GM19099 (cell line): ENCODE results near the gene CHRDL1.

ENCODE experiments used
- POLR2A ChIP-seq: IDR thresholded peaks from 3 replicates; pipeline ENCODE4 v1.6.1; 2011; ENCODE audit warnings: low read depth; ENCODE audit not compliant: insufficient read length; ENCODE audit errors: extremely low read depth

Gene CHRDL1, protein sequence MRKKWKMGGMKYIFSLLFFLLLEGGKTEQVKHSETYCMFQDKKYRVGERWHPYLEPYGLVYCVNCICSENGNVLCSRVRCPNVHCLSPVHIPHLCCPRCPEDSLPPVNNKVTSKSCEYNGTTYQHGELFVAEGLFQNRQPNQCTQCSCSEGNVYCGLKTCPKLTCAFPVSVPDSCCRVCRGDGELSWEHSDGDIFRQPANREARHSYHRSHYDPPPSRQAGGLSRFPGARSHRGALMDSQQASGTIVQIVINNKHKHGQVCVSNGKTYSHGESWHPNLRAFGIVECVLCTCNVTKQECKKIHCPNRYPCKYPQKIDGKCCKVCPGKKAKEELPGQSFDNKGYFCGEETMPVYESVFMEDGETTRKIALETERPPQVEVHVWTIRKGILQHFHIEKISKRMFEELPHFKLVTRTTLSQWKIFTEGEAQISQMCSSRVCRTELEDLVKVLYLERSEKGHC

DNA sequence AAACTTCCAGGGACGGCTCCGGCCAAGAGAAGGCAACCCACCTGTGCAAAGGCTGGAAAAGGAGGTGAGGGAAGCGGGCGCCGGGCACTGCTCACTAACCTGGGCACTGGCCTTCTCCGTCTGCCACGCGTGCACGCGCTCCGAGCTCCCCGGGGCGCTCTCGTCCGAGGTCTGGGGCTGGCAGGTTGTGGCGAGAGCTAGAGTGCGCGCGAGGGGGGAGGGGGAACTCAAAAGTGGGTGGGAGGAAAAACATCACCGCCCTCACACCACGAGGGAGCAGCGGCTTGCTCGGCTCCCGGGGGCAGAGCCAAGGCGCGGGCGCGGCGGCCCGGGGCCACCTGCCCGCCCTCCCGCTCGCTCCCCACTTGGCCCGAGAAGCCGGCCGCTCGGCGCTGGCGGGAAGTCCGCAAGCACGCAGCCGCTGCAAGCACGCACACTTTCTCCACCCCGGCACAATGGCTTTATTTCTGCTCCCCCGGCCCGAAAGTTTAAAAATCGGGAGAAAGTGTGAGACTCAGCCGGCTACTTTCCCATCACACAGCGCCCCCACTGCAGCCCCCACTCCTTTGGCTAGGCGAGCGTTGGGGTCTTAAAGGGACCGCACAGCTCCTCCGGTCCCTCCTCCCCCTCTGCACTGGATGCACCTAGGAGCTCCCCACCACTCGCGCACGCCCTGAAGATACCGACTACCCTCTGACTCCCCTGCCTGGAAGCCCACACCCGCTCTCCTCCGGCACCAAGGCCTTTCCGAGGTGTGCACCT is at the start of gene CHRDL1:
Gene CHRDL1, minus strand, starts transcription at position 173 of the 762 bp plus-strand sequence. CDS start 3,636 bp downstream, outside the sequence.
- no peak for TF ChIP-seq POLR2A

DNA sequence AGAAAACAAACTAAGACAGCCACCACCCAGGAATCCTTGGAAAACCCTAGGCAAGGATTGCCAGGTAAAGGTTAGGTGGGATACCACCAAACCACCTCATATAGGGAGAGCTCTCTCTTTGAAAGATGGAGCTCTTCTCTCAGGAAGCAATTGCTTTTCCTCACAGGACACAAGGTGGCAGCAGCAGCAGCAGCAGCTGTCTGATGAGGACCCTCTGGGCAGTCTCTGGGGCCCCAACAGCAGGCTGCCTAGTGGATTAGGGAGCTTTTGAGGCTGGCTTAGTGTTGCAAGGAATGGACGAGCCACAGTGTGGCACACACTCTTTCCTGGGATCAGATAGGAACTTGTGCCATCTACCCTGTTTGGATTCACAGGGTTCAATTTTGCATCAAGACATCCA is 41.4 kb upstream of the CHRDL1 start:
- TF ChIP-seq POLR2A: no peak

DNA sequence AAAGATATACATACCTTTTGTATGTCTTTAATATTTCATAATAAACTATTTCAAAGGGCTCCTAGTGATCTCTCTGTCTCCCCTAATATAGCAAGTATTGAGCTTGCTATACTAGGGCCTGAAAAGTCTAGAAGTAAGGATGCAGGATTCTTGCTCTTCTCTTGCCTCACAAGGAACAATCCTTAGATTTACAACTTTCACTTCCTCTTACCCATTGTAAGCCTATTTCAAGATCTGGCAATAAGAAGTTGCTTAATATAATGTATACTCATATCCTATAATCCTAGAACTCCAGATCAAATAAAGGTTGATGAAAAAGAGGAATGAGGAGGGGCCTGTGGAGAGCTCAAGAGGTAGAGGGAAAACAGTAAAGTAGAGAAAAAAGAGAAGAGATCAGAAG is 40.8 kb upstream of the CHRDL1 start:
- no peak for TF ChIP-seq POLR2A

DNA sequence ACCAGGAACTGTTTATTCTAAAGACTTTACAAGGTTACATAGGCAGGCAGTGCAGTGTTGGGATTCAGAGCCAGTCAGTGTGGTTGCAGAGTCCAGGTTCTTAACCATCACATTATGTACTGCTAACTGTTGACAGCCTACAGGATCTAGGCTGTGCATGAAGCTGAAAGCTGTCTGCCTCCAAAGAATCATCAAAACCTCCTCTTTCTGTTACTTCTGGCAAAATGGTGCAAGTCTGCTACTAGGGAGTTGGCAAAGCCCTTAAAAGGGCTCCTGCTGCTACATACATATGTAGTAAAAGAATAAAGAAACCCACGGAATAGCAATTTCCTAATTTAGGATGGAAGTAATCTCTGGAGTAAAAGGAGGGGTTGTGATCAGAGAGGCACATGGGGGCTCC is 40.4 kb upstream of the CHRDL1 start:
- TF ChIP-seq POLR2A: no peak

DNA sequence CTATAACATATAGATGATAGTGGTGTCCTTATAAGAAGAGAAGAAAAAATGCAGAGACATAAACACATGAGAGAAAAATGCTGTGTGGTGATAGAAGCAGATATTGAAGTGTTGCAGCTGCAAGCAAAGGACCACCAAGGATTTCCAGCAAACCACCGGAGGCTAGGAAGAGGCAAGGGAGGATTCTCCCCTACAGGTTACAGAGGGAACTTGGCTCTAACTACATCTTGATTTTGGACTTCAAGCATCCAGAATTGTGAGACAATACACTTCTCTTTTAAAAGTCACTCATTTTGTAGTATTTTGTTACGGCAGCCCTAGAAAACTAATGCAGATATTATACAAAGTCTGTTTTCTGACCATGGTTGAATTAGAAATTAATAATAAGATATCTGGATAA is 30.4 kb upstream of the CHRDL1 start:
- no peak for TF ChIP-seq POLR2A

DNA sequence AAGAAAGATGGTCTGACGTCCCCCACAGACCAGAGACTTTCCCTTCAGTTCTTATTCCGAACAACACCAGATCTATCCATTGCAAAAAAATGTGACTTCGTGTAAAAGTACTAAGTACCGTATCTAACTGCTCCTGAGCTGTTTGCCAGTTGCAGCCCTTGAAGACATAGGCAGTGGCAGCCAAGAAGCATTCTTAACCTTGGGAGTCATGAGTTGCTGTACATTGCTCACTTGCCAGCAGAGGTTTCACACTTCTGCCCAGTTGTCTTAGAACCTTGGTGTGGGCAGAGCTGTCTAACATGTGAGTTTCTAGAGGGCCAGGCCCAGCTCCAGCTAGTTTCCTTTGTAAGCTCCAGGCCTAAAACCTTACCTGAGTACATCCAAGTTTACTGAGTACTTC is 10.5 kb upstream of the CHRDL1 start:
- no peak for TF ChIP-seq POLR2A

DNA sequence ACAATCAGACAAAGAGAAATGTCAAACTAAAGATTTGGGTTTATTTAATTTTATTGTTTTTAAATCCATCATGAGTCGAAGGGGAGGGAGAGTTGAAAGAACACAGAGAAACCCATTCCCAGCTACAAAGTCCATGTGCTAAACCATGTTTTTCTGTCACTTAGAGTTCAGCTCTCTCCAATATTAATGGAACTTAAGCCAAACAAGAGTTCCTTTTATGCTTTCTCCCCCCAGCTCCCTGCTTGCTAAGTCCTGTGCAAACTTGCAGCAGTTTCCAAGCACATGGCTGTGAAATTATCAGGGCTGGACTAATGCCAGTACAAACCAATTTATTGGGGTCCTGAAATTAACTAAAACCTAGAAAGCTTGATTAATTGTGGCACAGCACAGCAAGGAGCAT is 9.7 kb upstream of the CHRDL1 start:
- TF ChIP-seq POLR2A: no peak

DNA sequence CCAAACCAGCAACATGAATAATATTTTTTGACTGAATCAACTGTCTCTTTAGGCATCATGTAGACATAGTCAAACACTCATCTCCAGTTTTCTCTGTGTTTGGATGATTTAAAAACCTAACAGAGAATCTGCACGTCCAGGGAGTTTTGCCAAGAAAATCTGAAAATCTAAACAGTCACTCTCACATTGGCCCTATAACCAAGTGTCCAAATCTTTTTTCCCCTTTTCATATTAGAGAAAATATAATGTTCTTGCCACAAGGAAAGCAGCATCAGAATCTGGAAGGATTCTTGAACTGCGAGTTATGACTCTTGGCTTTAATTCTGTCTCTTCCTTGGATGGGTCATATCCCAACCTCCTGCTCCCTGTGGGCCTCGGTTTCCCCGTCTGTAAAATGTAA is 8.8 kb upstream of the CHRDL1 start:
- TF ChIP-seq POLR2A: no peak

DNA sequence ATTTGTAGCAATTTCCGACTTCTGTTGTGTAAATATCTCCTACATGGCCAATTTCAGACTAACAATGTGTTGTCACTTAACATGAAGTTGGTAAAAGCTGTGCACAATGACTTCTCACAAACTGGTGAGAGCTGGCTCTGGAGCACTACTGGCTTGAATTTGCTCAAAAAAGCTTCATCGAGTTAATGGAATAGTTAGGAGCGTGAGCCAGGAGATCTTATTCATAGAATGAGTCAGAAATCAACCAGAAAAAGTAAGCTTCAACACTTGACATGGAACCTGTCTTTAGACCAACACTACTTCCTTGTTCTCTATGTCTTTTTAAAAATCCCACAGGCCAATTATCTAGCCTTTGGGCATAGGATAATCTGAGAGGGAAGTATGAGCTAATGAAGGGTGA is 7.9 kb upstream of the CHRDL1 start:
- no peak for TF ChIP-seq POLR2A

DNA sequence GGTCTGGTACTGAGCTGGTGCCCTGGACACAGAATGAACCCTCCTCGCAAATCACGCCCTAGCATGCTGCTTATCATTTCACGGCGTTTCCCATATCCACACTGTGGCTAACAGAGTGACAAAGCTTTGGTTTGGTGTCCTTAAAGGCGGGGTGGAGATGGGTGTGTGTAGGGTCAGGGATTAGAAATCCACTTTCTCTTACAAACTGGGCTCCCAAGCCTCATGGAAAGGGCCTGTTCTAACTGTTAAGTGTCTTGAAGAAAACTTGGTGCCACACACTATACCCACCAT is 735 bp upstream of the CHRDL1 start:
- no peak for TF ChIP-seq POLR2A

DNA sequence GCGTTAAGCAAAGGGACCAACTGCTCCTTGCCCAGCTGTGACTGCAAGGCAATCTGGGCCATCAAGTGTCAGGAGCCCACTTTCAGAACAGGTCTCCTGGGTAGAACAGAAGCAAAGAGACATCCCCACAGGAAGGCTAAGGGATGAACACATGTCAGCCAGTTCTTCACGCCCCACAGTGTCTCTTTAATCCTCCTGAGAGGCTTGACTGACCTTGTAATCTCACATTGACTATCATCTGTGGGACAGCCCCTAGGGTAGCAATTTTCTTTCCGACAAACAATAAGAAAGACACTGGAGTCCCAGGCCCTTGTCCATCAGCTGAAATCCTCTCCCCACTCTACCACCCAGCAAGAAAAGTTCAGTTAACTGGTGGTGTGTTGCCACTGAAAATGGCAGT is 1.0 kb downstream of the CHRDL1 start:
- TF ChIP-seq POLR2A: no peak

DNA sequence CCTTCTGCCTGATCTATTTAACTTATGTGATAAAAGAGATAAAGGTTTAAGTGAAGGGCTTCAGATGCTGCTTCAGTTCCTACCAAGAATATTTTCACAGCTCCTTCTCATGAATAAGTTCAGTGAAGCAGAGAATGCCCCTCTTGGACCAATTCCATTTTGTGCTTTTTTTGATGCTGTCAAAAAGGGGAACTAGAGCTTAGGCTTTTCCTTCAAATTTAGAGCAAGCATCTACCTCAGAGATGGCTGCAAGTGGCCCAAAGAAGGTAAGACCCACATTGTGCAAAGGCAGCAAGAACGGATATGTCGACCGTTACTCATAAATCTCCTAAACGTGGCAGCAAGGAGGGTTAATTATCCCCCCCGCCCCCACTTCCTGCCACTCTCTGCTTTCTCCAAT is 4.5 kb downstream of the CHRDL1 start:
- TF ChIP-seq POLR2A: no peak

DNA sequence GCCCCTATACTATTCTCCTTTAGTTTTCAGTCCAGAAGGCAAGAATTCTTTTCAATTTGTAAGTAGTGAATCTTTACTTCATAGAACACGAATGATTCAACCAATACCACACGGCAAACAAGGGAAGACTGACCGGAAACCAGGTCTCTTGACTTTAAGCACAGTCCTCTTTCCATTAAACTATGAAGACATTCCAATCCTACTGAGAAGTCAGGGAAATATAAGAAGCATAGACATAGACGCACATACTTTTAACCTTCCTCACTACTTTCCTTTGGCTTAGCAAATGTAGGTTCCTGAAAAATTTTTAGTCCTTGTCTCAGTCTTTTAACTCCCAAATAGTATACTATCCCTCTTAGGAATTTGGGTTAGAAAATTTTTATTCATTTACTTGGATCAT is 9.1 kb downstream of the CHRDL1 start:
- no peak for TF ChIP-seq POLR2A

DNA sequence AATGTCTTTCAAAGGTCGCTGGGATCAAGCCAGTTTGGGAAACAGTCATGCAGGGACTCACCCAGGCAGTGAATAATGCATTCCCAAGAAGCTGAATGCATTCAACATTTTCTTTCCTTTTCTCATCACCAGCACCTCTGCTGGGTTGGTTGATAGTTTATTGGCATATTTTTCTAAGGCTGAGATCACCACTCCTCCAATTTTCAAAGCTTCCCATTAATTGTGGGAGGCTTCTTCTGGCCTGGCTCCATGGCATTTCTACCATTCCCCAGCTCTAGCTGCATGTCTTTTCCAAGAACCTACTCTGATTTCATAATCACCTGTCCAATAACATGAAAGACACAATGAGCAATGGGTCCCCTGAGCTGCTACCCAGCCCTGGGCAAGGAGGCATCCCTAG is 35.8 kb downstream of the CHRDL1 start:
- no peak for TF ChIP-seq POLR2A

DNA sequence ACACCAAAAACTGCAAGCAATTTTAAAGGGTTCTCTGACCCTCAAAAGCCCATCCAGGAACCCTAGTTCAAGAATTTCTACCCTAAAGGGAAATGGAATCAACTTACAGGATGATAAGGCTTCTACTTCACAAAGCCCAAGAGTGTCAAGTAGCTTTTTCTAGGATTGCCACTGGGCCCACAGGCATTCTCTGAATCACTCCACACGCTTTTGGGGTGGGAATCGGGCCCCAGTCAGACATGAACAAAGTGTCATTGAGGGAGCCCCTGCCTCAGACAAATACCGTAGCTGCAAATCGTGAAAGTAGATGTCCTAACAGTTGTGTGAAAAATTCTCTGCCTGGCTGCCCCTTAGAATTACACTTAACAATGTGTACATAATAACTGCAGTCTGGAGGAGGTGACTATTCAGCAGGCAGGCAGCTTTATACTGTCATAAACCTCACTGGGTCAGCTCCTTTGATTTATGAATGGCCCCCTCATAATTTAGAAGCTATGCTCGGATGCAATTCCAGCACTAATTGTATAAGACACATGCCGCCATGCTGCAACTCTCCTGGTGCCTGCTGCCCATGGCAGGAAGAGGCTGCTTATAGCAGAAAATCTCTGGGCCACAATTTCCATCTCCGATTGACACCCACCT is 36.7 kb downstream of the CHRDL1 start:
- no peak for TF ChIP-seq POLR2A

DNA sequence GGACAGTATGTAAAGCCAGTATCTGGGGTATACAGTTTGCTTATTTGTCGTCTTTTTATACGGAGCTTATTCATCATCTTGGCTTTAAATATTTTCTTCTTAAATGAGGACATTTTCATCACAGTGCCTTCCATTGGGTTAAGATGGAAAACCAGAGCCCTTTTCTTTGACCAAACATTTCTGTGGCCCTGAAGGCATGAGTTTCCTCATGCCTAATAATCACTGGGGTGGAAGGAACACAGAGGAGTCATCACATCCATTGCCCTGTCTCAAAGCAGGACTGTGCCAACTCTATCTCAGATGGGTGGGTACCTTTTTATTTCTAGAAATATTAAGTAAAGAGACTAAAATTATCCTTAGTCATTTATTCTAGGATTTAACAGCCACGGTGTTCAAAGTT is 40.0 kb downstream of the CHRDL1 start:
- no peak for TF ChIP-seq POLR2A
